Thyroid gland (tissue), 4 donors: Measurements from ENCODE around the gene TNS2. TPM values are rescaled to one million over a fixed set of nuclear protein-coding genes. Genes with fewer than 3 reads are reported as not detected.
"Not testable (repeated sequence)": the region's sequence is repeated elsewhere in the genome, so short reads cannot be mapped to it uniquely, and the experiment has no call there.

Experiments
- DNase-seq, 2 donors: peaks; one replicate each; pipeline ENCODE4 v3.0.0-alpha.2; 2019
- H3K27ac ChIP-seq, 3 donors: fragments of 200-600 bp; sonication (generic); 1 replicate in 2 of 3; 2 replicates in 1 of 3; pipeline ENCODE4 v1.5.1; 2016 to 2019; ENCODE audit warnings: mild to moderate bottlenecking in 1 of 3, moderate library complexity in 1 of 3
- H3K27me3 ChIP-seq: fragments of 200-600 bp; sonication (generic); one replicate; pipeline ENCODE4 v1.5.1; 2019
- H3K36me3 ChIP-seq, 2 donors: fragments of 200-600 bp; sonication (generic); one replicate each; pipeline ENCODE4 v1.5.1; 2016 to 2019
- H3K4me1 ChIP-seq, 2 donors: fragments of 200-600 bp; sonication (generic); one replicate each; pipeline ENCODE4 v1.5.1; 2017 to 2019
- H3K4me3 ChIP-seq, 3 donors: fragments of 200-600 bp; sonication (generic); replicated peaks in 1 of 3; 1 replicate in 2 of 3; 2 replicates in 1 of 3; pipeline ENCODE4 v1.5.1; 2016; ENCODE audit warnings: mild to moderate bottlenecking in 1 of 3
- H3K9me3 ChIP-seq: fragments of 200-600 bp; sonication (generic); one replicate; pipeline ENCODE4 v1.5.1; 2017
- CTCF ChIP-seq, 6 experiments: fragments of 200-600 bp in 3 of 6; fragments of 450-650 bp in 3 of 6; sonication (generic) in 3 of 6; IDR thresholded peaks; one replicate each; pipeline ENCODE4 v1.5.1; 2016 to 2019; ENCODE audit warnings: antibody characterized with exemption in 6 of 6, mild to moderate bottlenecking in 2 of 6, inconsistent platforms in 1 of 6, moderate library complexity in 1 of 6
- POLR2A ChIP-seq, 2 donors: fragments of 450-650 bp; IDR thresholded peaks; one replicate each; pipeline ENCODE4 v1.6.1; 2017; ENCODE audit warnings: antibody characterized with exemption in 2 of 2, mild to moderate bottlenecking in 2 of 2, moderate library complexity in 1 of 2
- WGBS, 2 donors: methylation state at CpG; one replicate each; pipeline ENCODE4 v1.1.5; 2017; 5-methylcytosine and 5-hydroxymethylcytosine counted together
- intact Hi-C: fragments of 100-400 bp; cut with DNase I; formaldehyde crosslinking; loops from one replicate; pipeline ENCODE4 v1.15.1; 2023
- total RNA-seq, 4 donors: library from RNA; depleted of rRNA; stranded (reverse); fragments of >200 nt; gene quantifications; one replicate each; pipeline ENCODE4 v1.2.3, GENCODE V29; 2016

TNS2 gene
- total RNA-seq, 4 donors from 2014 or later = 86.7 to 179 (median 114) TPM

- TF ChIP-seq CTCF (IDR thresholded peaks at IDR 0.05) (no peak), POLR2A (IDR thresholded peaks at IDR 0.05) (no peak)
- DNase-seq = no peak
- Histone ChIP-seq H3K27me3 (no peaks in the 10 kb centered on the region), H3K36me3 (no peaks in the 10 kb centered on the region), H3K27ac (no peak overlapping the region), H3K4me3 (no peak overlapping the region), H3K4me1 (peaks cover 3 to 5% of the 10 kb centered on the region in 2 donors), H3K9me3 (no peaks in the 10 kb centered on the region)
- WGBS, 2 donors = 51 to 60% methylated on average over 3 of the region's 3 CpGs
- intact Hi-C loops = no loop called here
Measured at GRCh38 chr12:53103860-53104305, 54.0 kb downstream of the TNS2 start.

GRCh38 chr12:53105256-53105655 lies 55.4 kb downstream of the TNS2 start:
- no peak for DNase-seq
- no peak for TF ChIP-seq POLR2A (IDR thresholded peaks at IDR 0.05)
- no peak for TF ChIP-seq CTCF (IDR thresholded peaks at IDR 0.05)
- intact Hi-C loops = no loop called here
- H3K9me3 ChIP-seq = no peaks in the 10 kb centered on the region
- no peak overlapping the region for H3K27ac ChIP-seq
- H3K4me1 ChIP-seq = no peaks in the 10 kb centered on the region
- WGBS, 2 donors = 92 to 93% methylated on average over 8 of the region's 8 CpGs
- no peaks in the 10 kb centered on the region for H3K36me3 ChIP-seq
- no peak overlapping the region for H3K4me3 ChIP-seq
- H3K27me3 ChIP-seq = no peaks in the 10 kb centered on the region

GRCh38 chr12:53105712-53106439 lies 56.0 kb downstream of the TNS2 start:
- Histone ChIP-seq H3K9me3 (no peaks in the 10 kb centered on the region), H3K4me3 (no peak overlapping the region), H3K36me3 (no peaks in the 10 kb centered on the region), H3K4me1 (no peaks in the 10 kb centered on the region), H3K27me3 (no peaks in the 10 kb centered on the region), H3K27ac (no peak overlapping the region)
- DNase-seq = no peak
- WGBS, 2 donors = 88 to 90% methylated on average over 7 of the region's 7 CpGs
- intact Hi-C loops = no loop called here
- TF ChIP-seq CTCF (IDR thresholded peaks at IDR 0.05) = no peak
- no peak for TF ChIP-seq POLR2A (IDR thresholded peaks at IDR 0.05)

- no peaks in the 10 kb centered on the region for H3K4me1 ChIP-seq
- no peaks in the 10 kb centered on the region for H3K36me3 ChIP-seq
- no peaks in the 10 kb centered on the region for H3K9me3 ChIP-seq
- no peak for TF ChIP-seq CTCF (IDR thresholded peaks at IDR 0.05)
- no peak for TF ChIP-seq POLR2A (IDR thresholded peaks at IDR 0.05)
- intact Hi-C loops = no loop called here
- no peaks in the 10 kb centered on the region for H3K27me3 ChIP-seq
- WGBS, 2 donors = 62 to 64% methylated on average over 7 of the region's 7 CpGs
- H3K27ac ChIP-seq = no peak overlapping the region
- no peak for DNase-seq
- H3K4me3 ChIP-seq = no peak overlapping the region
Measured at GRCh38 chr12:53107122-53107521, 57.3 kb downstream of the TNS2 start.

GRCh38 chr12:53112431-53112830 lies 62.6 kb downstream of the TNS2 start:
- H3K27me3 ChIP-seq, H3K27ac ChIP-seq, H3K9me3 ChIP-seq, intact Hi-C loops, H3K36me3 ChIP-seq, DNase-seq, H3K4me1 ChIP-seq, H3K4me3 ChIP-seq: not testable (repeated sequence)
- WGBS, 2 donors = 89 to 91% methylated on average over 7 of the region's 7 CpGs
